Stimulated activated CD4-positive, alpha-beta T cell treated with anti-CD3 and anti-CD28 coated beads, Interleukin-1b, Interleukin-23, amount 100 ng/mL, for 24 hours (primary cell): ENCODE data around the gene CISD3.

Experiments
- DNase-seq, 4 experiments: peaks; one replicate each; pipeline ENCODE4 v3.0.0-alpha.2; 2020; ENCODE audit warnings: low read depth in 4 of 4, low spot score in 1 of 4

The CISD3 gene

DNA sequence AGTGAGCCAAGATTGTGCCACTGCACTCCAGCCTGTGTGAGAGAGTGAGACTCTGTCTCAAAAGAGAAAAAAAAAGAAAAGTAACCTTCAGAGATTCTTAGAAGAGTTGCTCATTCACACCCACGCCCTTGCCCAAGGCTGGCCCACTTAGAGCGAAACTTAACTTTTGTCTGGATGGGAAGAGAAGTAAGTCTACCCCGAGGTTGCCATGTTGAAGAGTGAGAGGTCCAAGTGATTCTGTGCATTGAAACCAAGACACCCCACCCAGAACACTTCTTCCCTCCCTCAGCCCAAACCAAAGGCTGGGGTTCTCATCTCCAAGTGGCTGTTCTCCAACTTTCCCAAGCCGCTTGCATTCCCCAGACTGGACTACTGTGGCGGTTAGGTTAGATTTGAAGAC is 2.4 kb upstream of the CISD3 start:
- peak in 2 of 4 experiments; percentile 38 to 79 for DNase-seq

DNA sequence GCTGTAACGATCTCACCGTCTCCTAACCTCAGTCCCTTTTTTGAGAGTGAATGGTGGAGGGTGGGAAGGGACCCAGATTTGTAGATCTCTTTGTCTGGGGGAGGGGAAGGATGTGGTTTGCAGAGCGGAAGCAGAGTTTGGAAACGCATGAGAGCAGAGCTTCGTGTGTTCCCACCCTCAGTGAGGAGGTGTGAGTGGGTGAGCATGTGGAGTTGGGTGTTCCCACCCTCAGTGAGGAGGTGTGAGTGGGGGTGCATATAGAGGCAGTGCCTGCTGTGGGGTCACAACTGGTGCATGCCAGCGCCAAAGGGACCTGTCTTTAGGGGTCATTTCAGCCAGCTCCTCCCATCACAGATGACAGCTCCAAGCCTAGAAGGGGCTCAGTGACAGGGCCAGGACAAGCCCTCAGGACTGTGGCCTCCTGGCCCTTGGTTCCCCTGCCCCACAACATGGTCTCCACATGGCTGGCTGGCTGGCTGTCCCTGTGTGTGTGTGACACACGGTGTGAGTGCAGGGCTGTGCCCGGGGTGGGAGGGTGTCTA is 1.8 kb upstream of the CISD3 start:
- no peak for DNase-seq

- no peak for DNase-seq
Observed at GRCh38 chr17:38729368-38729885, 714 bp upstream of the CISD3 start.

DNA sequence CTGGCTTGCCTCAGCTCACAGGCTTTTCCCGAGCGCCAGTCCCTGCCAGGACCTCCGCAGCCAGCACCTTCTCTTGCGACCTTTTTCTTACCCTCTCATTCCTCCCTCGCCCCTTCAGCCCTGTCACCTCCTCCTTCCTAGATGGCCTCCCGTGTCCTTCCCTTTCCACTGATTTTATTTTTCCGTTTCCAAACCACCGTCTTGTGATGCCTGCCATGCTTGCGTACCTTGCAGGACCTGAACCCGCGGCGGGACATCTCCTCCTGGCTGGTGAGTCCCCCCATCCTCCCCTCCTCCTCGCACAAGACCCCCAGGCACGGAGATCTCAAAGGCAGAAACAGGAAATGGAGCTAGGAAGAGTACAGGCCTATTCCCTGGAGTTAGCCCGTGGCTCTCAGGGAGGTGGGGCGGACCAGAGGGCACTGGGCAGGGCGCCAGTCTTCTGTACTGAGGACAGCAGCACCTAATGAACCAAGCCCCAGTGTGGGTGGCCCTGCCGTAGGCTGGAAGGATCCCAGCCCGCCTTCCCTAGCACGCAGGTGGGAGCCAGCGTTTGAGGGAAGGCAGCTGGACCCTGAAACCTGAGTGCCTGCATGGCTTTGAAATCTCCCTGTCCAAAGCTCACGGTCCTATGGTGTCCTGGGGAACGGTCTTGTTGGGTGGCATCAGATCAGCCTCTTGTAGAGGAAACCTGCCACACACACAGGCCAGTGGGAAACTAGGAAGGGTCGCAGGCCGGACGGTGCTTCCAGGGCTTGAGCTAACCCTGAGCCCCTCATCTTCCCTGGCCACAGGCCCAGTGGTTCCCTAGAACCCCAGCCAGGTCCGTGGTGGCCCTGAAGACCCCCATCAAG is 612 bp downstream of the CISD3 start:
- no peak for DNase-seq

DNA sequence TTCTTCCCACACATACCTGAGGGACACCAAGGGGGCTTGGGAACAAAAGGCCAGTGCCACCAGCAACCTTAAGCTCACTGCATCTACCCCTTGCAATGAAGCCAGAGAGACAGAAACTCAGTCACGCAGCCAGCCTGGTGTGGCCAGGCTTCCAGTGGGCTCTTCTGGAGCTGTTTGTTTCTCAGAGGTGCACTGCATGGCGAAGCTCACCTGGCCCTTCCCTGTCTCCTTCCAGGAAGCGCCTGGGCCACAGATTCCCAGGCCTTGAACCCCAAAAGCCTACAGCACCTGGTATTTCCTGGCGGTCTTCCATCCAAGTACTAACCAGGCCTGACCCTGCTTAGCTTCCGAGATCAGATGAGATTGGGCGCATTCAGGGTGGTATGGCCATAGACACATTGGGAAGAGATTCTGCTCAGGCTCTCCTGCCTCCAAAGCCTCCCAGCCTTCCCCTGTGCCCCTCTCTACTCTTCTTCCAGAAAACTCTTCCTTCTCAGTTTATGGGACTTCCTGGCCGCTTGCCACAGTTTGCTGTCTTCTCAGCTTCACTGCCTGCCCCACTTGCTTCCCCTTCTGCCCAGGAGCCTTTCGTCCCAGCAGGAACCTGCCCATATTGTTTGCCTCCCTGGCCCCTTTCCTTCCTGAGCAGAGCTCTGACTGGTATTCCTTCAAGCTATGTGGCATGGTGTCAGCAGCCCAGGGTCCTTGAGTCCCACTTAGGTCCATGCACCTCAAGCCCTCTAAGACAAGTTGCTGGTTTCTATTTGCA is 1.6 kb downstream of the CISD3 start:
- DNase-seq: no peak

DNA sequence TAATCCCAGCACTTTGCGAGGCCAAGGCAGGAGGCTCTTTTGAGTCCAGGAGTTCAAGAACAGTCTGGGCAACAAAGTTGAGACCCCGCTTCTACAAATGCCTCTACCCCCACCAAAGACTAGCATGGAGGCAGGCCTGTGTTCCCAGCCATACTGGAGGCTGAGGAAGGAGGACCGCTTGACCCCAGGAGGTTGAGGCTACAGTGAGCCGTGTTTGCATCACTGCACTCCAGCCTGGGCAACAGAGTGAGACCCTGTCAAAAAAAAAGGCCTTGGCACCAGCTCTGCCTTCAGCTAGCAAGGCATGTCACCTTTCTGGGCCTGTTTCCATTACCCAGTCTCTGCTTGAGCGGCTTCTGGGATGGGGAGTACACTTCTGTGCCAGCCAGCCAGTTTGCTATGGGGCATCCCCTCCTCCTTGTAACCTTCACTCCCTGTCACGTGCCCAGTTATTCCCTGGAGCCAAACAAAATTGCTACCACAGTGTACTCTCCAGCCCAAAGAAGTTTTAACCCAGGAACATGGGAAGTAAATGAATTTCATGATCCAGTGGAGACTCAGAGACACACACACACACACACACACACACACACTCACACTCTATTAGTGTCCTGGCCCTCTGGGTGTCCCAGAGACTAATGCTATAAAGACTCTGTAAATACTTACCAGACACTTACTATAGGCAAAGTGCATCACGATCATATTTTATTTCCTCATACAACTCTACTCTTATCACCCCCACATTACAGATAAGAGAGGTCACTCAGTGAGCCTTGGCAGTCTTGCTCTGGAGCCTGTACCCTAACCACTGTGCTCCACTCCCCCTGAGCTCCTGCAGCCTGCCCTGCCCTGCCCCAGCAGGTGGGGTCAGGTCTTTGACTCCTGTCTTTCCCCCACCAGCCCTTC is 2.5 kb downstream of the CISD3 start:
- no peak for DNase-seq

GRCh38 chr17:38733282-38733981 is 3.3 kb downstream of the CISD3 start:
- DNase-seq: no peak

GRCh38 chr17:38733982-38734973 is 4.1 kb downstream of the CISD3 start:
- no peak for DNase-seq

DNA sequence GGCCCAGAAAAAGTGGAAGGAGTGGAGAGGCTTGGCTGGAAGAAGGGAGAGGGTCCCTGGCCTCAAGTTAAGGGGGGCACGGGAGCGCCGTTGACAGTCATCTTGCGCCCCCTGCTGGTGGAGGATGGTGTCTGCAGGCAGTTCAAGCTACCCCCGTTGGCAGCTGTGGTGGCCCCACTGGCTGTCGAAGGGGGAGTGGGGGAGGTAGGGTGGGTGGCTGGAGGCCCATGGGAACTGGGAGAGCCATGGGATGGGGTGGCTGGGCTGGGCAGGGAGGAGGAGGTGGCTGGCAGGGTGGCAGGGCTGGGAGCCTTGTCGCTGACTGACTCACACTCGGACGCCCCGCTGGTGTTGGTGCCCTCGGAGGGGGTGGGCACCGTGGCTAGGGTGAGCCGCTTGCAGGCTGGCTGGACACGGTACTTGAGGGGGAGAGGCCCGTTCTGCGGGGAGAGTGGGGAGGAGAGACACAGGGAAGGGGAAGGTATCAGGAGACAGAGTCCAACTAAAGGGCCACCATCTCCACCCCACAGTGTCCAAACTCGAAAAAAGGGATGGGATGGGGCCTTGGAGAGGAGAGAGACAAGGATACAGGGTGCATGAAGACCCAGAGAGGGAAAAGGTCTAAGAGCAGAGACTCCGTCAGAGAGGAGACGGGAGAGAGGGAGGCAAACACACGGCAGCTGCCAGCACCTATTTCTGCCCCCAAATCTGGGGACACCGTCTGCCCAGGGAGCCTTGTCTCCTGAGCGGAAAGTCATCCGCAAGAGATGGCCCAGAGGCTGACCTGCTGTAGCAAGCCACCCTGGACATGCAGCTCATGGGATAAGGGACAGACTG is 5.2 kb downstream of the CISD3 start:
- DNase-seq: peak in 3 of 4 experiments; percentile 61 to 76 (median 70)

DNA sequence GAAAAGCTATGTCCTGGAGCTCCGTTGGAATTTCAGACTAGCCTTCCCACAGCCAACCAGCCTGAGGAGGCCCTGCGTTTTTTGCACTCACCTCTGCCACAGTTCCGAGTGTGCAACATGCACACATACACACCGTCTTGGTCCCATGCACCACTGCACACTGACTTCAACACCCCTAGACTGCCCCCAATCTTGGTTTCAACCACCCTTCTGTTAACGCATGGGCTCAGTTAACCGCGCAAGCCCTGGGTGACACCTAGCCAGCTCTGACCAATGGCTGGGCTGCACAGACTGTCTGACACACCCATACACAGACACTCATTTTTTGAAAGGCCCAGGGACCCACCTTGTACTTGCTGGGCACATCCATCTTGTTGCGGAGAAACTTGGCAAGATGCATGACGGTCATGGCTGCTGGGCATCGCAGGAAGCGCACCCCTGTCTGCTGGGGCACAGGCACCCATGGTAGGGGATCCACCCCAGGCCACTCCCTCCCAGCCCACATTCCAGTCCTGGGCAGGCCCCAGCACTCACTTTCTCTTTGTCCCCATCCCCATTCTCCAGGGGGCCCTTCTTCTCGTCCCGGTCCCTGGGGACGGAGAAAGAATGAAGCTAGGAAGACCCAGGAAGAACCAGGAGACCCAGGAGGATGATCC is 8.0 kb downstream of the CISD3 start:
- DNase-seq: no peak

GRCh38 chr17:38738686-38739085 is 8.5 kb downstream of the CISD3 start:
- DNase-seq: no peak

DNA sequence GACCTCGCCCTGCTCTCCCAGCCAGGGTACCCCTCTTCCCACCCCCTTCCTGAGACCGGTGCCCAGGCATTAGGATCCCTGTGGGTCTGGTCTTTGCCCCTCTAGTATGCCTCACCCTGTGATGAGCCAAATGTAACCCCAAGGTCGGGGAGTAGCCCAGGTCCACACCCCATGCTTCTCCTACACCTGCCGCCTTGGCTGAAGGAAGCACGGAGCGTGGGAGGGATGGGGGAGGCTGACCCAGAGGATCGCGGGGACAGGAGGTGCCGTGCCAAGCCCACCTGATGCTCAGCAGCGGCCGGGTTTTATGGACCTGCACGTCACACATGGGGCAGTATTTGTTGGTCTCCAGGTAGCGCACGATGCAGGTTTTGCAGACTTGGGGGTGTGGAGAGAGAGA is 9.2 kb downstream of the CISD3 start:
- DNase-seq: no peak

DNA sequence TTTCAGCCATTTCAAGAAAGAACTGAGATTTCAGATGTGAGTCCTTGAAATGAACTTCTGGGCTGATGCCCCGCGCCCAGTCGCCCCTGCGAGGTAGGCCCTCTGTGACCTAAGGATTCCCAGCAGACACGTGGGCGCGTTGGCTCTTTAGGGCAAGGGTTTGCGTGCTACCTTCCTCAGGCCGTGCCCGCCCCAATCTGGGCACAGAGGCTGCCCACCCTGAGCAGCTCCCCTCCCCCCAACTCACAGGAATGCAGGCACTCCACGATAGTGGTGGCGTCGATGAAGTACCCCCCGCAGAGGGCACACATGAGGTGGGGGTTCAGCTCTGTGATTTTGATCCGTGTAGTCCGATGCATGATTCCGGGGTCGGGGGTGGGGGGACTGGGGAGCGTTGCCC is 9.9 kb downstream of the CISD3 start:
- DNase-seq: no peak

DNA sequence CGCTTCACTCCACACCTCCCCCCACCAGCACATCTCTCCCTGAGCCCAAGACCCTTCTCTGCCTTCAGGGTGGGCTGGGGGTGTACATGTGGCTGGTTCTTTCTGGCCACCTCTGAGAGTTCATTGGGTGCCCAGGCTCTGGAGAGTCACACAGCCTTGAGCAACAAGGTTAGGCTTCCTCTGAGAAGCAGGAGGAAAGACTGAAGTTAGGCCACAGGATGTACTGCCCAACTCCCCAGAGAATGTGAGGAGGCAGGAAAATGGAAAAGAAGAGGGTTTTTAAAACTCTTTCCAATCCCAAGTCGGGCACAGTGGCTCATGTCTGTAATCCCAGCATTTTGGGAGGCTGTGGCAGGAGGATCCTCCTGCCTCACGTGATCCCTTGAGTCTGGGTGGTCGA is 10.7 kb downstream of the CISD3 start:
- DNase-seq: no peak

- DNase-seq: no peak
Observed at GRCh38 chr17:38741461-38741860, 11.3 kb downstream of the CISD3 start.

DNA sequence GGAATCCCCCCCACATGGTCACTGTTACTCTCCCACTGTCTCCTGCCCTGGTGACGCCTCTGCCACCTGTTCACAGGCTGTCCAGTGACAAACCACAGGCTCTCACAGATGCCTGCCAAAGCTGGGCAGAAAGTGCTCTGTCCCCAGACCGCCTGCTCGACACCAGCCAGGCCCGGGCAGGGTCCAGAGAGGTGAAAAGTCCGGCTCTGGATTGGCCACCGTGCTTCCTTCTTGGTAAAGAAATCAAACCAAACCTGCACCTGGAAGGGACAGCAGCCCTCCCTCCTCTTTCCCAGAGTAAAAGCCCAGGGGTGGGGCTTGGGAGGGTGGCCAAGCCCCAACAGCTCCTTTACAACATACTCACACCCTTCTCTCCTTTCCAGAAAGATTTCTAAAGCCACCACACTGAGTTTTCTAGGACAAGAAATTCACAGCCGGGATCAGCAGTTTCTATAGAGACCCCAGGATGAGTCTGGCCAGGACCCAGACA is 11.8 kb downstream of the CISD3 start:
- DNase-seq: no peak
